HG02623 (cell line): ENCODE measurements around the gene KRT74.

Experiments used
- ATAC-seq: cut with Tn5 transposase; IDR thresholded peaks from one replicate; pipeline ENCODE4 v1.9.1; 2021; ENCODE audit warnings: moderate library complexity; ENCODE audit not compliant: unreplicated experiment

Gene KRT74

DNA sequence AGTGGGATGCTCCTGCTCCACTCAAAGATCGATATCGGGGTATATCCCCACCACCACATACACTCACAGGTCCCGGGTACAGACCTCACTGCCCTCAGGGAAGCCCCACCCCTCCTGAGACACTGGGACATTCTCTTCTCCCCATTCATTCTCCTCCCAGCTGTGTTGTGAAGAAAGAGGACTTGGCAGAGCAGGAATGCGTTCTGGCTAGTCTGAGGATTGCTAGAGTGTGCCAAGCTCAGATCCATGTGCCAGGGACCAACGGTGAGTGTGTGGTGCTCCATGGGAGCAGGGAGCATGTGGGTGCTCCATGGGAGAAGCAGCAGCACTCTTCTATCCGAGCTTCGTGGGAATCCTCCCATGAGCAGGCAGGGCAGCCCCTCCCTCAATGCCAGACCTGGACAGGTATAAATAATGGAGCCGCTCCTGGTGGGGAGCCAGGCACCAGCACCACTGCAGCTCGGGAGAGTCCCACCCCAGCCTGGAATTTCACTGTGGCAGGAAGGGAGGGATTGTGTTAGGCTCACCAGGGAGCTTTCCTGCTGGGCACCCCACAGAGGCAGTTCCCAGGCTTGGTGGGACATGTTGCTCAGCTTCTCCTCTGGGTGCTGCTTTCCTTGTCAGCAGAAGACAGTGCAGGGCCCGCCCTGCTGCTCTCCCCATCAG lies 51.2 kb downstream of the KRT74 start:
- ATAC-seq: no peak

DNA sequence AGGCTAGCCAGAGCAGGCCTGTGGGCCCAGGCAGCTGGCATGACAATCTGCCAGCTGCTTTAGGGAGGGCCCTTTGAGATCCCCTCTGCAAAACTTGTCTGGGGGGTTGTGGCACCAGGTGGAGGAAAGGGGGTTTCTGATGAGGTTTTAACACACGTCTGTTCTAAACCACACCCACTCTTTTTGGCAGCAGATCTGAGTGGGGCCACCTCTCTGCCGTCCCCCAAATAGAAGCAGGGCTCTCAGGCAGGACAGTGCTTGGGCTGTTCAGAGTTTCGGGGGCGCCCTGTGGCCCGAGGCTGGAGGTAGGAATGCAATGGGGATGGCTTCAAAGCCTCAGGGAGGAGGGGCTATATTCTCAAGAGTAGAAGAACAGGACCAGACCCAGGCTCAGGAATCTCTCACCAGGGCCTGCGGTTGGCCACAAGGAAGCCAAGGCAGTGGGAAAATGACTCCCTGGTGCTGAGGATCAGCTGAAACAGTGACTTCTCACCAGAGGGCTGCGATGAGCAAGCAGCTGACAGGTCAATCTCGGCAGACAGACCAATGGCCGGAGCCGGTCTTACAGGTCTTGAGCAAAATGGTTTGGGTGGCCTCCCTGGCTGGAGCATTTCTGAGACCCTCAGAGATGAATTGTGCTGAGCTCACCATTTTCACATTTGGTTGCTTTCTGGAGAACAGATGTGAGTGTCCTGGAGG lies 51.9 kb downstream of the KRT74 start:
- ATAC-seq: no peak

DNA sequence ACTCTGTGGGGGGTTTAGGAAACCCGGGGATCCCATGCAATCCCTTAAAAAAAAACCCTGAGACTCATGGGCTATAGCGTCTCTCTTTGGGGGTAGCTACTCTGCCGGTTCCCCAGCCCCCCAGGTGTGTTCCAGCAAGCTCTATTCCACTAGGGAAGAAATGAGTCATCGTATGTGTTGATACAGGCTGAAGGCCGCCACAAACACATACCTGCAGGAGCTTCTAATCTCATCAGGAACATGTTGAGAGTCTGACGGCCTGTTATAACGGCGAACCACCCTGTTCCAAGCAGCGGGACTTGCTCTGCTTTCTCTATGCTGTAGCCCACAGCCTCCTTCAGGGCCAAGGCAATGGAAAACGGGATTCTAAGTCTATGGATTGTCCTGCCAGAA lies 52.5 kb downstream of the KRT74 start:
- no peak for ATAC-seq

- ATAC-seq: no peak
Observed at GRCh38 chr12:52519826-52520662, 53.6 kb downstream of the KRT74 start, which contains the start of gene KRT5. Gene KRT5, minus strand, starts transcription at chr12:52520394. Its CDS starts 98 bp downstream, at chr12:52520296.

DNA sequence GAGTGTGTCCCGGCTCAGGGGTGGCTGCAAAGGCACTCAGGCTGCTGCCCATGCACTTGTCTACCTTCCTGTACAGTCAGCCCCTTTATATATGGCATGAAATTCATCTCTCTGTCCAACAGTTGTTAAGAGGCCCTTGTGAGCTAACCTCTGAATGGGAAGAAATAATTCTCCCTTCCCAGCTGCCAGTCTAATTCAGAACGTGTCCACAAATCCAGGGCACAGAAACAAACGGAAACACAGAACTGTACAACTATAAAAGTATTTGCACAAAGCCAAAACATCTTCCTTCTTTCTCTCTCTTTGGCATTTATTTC lies 54.3 kb downstream of the KRT74 start:
- ATAC-seq: no peak

DNA sequence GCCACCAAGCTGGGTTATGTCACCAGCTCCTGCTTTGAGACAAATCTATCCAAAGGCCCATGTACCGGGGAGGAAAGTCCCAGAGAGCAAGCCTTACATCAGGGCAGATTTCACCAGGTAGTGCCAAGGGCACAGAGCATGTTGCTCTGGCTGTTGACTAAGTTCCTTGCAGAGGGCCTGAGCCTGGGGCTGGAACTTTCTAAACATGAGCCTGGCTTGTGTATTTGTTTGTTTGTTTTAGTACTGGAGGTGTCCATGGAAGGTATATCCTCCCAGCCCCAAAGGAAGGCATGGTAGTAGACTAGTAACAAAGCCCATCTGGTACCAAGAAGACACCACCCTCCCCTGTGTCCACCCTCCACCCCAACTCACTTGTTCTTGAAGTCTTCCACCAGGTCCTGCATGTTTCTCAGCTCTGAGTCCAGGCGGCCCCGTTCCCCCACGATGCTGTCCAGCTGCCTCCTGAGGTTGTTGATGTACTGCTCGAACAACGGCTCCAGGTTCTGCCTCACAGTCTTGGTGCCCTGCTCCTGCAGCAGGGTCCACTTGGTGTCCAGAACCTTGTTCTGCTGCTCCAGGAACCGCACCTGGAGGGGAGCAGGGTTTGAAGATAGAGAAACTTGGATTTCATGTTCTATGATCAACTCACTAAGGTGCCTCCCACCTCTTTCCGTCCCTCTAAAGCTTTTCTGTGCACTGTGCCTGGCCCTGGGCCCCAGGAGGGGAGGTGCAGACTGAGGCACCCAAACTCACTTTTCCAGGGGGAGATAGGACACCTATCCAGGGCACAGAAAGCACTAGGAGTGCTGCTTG lies 54.9 kb downstream of the KRT74 start:
- ATAC-seq: no peak

GRCh38 chr12:52517888-52518287 lies 55.8 kb downstream of the KRT74 start:
- no peak for ATAC-seq

GRCh38 chr12:52517005-52517835 lies 56.4 kb downstream of the KRT74 start:
- ATAC-seq: no peak

DNA sequence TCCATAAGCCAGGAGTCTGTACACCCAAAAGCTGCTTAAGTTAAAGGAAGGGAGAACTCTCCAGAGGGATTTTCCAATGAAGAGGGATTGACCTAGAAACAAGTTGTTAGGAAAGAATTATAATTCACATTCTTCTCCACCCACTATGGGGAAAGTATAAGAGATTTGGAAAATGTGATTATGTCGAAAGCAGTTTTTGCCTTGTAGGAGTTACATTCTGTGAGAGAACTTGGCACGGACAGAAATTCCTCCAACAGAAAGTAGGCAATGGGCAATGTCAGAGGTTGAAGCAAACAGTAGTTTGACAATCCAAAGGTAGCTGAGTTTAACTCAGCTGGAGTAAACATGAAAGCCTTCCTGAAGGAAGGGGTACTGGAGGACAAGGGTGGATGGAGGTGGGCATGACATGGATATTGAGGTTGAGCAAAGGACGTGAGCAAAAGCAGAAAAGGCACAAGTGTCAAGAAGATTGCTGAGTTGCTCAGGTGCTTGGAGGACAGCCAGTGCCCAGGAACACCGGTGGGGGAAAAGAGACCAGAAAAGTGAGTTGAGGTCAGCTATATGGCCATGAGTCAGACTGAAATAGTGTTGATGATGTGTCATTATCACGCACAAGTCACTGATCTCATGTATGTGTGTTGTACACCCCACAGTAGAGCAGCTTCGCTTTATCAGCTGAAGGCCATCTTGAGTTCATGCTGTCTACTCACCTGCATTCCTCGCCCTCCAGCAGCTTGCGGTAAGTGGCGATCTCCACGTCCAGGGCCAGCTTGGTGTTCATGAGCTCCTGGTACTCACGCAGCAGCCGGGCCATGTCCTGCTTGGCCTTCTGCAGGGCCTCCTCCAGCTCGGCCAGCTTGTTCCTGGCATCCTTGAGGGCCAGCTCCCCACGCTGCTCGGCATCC lies 57.5 kb downstream of the KRT74 start:
- no peak for ATAC-seq
